T-helper 9 cell (primary cell): Measurements from ENCODE around the gene NRP1.

Experiments
- DNase-seq: peaks from one replicate; pipeline ENCODE4 v3.0.0-alpha.2; 2020

NRP1 gene

GRCh38 chr10:33288127-33288526, 46.3 kb downstream of the NRP1 start:
- no peak for DNase-seq

- DNase-seq, result no peak
Measured at GRCh38 chr10:33287112-33287511, 47.4 kb downstream of the NRP1 start.

GRCh38 chr10:33286157-33286934, 48.1 kb downstream of the NRP1 start:
- no peak for DNase-seq

- DNase-seq, result no peak
Measured at GRCh38 chr10:33284945-33285344, 49.5 kb downstream of the NRP1 start.

GRCh38 chr10:33279811-33280602, 54.5 kb downstream of the NRP1 start:
- DNase-seq, result no peak

- DNase-seq, result no peak
Measured at GRCh38 chr10:33279276-33279675, 55.2 kb downstream of the NRP1 start.

DNA sequence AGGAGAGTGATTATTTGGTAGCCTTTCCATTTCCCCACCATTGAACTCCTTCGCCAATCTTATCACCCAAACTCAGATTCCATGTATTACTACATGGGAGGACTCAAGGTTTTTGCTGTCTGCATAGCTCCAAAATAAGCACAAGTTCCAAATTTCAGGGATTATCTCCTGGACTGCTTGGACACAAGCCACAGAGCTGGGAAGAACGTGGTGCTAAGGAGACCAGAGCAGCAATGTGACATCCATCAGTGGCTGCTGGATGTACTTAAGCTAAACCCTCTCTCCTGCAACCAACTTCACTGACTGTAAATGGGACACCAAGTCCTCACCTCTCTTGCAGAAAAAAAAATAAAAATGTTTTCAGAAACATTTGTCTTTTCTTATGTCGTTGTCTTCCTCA, 56.3 kb downstream of the NRP1 start:
- no peak for DNase-seq

DNA sequence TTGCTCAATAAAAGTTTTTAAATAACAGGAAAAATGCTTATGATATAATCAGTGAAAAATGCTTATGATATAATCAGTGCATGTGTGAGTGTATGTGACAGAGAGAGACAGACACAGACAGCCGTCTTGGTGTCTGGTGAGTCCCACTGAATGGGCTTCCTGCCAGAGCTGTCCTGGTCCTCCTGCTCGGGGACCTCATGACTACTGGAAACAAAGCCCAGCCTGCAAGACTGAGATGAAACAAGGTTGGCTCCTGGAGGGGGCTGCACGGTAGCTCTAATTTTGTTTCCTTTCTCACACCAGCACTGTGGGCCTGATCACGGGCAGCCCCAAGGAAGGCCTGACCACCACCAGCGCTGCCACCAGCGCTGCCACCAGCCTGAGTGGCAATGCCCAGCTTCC, 57.3 kb downstream of the NRP1 start:
- DNase-seq, result no peak

- no peak for DNase-seq
Measured at GRCh38 chr10:33276282-33276923, 58.1 kb downstream of the NRP1 start.

DNA sequence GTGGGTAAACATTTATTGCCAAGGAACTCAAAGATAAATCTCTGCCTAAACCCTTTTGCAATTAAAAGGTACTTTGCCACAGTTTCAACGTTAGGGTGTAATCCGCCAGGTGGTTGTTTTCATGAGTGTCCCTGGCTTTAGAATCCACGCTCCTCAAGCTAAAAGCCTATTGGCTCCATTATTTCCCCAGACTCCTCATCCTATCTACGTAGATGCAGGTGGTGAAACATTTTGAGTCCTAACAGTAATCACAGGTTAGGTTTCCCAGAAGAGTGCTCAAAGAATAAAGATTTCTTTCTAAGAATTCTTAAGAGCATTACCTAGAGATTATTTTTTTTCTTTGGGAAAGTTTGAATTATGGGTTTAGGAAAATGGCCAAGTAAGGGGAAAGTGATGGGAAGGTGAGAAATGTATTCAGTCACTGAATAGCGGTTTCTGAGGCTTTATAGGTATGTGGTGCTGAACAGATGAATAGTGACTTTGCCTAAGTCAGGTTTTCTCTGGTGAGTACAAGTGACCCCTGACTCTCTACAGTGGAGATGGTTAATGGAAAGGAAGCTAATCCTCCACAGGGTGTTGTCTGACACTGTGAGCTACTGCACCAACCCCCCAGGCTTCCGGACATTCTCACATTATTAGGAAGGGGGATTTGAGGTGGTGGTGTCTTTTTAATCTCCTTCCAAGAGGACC, 60.2 kb downstream of the NRP1 start:
- no peak for DNase-seq

DNA sequence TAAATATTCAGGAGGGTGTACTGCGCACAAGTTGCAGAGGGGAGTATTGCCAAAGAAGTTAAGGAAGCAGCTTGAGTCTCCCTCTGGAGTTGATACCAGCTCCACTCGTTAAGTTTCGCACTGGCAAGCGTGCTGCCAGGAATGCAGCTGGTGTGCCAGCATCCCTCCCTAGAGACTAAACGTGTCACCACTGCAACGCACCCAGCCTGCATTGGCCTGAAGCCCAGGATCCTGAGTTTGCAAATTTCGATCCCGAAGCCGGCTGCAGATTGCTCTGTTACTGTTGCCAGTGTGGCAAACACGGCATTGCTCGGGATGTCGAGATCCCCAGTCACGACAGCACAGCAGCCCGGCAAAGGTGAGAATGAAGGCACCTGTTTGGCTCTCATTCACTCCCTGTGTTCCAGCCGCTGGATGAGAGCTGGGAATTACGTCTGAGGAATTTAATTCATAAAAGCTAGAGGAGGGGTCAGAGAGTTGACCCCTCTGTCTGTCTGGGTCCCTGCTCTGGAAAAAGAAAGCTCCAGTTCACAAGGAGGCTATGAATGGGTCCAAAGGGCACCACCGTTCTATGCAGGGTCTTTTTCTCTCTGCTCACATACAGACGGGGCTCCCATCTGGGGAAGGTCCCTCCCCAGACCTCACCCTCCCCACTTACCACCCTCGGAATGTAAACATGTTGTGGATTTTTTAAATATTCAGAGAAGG, 61.0 kb downstream of the NRP1 start:
- DNase-seq, result no peak

- no peak for DNase-seq
Measured at GRCh38 chr10:33272635-33273034, 61.8 kb downstream of the NRP1 start.

GRCh38 chr10:33271969-33272583, 62.4 kb downstream of the NRP1 start:
- no peak for DNase-seq

GRCh38 chr10:33270971-33271370, 63.5 kb downstream of the NRP1 start:
- no peak for DNase-seq

GRCh38 chr10:33267708-33268107, 66.8 kb downstream of the NRP1 start:
- DNase-seq, result no peak

DNA sequence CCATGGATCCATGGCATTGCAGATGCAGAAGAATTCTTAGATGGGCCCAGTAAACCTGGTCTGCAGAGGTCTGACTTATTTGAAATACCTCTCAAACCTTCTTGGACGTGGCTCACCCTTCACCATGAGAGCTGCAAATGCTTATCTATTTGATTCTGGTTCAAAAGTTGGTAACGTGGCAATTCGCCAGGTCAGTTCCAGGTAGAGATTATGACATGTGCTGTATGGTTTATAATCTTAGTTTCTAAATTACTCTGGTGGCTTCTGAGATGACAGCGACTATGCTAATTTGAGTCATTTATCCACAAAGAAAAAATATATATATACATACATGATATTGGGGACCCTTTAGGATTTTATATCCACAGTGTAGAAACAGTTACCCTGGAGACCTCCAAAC, 68.8 kb downstream of the NRP1 start:
- DNase-seq, result no peak

- DNase-seq, result no peak
Measured at GRCh38 chr10:33263453-33263852, 71.0 kb downstream of the NRP1 start.

- DNase-seq, result no peak
Measured at GRCh38 chr10:33262871-33263270, 71.6 kb downstream of the NRP1 start.

- no peak for DNase-seq
Measured at GRCh38 chr10:33260403-33261149, 73.9 kb downstream of the NRP1 start.

DNA sequence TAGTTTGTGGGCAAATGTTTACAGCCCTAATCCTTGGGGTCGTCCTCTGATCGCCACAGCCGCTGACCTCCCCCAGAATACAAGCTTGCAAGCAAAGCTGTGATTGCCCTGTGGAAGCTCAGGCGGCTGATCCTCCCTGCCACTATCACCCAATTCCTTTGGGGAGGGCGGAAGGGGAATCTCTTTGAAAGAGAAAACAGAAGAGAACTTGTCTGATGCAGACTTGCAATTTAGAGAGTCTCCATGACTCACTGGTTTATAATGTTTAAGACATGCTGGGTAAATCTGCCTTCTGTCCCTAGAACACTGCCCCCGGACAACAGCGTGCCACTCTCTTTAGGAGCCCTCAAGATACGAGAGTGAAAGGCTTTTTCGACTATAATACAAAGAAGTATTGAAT, 75.5 kb downstream of the NRP1 start:
- DNase-seq, result no peak

DNA sequence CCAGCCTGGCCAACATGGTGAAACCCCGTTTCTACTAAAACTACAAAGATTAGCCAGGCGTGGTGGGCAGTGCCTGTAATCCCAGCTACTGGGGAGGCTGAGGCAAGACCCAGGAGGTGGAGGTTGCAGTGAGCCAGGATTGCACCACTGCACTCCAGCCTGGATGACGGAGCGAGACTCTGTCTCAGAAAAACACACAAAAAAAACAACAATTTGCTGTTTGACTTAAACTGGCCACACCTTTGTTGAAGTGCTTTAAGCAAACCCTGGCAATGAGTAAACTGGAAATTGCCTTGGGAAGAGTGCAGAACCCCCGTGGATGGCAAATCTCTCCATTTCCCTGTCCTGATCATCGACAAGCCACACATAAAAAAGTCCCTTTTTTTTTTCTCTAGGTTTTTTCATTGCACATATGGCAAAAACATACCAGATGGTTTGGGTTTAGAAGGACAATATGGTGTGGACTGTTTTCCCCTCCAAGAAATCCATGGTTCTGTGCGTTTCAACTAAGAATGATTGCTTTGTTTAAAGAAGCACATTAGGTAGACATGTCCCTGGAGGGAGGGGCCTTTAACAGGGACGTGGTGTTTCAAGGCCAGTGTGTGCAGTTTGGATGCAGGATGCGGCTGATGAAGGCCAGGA, 76.9 kb downstream of the NRP1 start:
- no peak for DNase-seq
